ENCODE data around the gene C13orf46. TPM values are rescaled to one million over a fixed set of nuclear protein-coding genes. Genes with fewer than 3 reads are reported as not detected.
"Not testable (repeated sequence)": the region's sequence is repeated elsewhere in the genome, so short reads cannot be mapped to it uniquely, and the experiment has no call there.

The C13orf46 gene
- total and polyA plus RNA-seq, 4 donors = 1.1 to 11.3 (median 6.4) TPM

DNA sequence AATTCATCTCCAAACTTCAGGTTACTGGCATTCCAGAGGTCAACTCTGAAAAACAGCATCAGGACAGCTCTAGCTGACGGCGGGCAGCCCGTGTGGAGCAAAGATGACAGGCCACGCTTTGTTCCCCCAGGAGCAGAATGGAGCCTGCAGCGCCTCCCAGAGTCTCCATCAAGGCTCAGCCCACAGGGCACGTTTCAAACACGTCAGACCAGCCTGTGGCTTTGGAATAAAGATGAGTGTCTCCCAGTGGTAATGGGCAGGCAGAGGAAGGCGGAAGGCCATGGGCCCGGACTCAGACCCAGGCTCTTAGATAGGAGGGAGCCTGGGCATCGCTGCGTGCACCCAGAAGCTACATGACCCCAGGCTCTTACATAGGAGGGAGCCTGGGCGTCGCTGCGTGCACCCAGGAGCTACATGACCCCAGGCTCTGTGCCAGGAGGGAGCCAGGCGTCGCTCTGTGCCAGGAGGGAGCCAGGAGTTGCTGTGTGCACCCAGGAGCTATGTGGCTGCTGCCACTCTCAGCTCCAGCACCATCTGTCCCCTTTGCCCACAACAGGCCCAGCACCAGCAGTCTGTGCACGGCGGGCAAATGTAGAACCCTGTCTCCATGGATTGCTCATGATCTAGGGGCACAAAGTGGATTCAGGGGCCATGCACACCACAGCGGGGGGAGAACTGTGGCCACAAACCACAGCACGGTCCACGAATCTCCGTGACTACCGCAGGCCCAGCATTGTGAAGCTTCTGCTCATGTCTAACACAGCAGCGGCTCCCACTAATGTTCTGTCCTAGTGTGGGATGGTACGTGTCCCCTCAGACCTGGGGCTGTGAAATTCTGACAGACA lies 47.8 kb upstream of the C13orf46 start:
- Histone ChIP-seq H3K27me3 (ENCODE audit: control insufficient read depth in 3 of 3, insufficient read depth in 3 of 3, low read length in 2 of 3) (no peaks in the 10 kb centered on the region), H3K27ac (ENCODE audit: low read depth in 1 of 2, low read length in 1 of 2) (no peak overlapping the region), H3K36me3 (ENCODE audit: control insufficient read depth in 4 of 4, insufficient read depth in 4 of 4, low read length in 4 of 4) (peaks cover 0 to 52% (median 6%) of the 10 kb centered on the region in 4 donors), H3K4me3 (no peak overlapping the region), H3K4me1 (ENCODE audit: control insufficient read depth in 5 of 5, insufficient read depth in 5 of 5, low read length in 5 of 5) (peaks cover 0 to 16% (median 3%) of the 10 kb centered on the region in 5 donors), H3K9ac (ENCODE audit: insufficient read depth in 1 of 2, low read length in 2 of 2) (no peak overlapping the region), H3K9me3 (ENCODE audit: control insufficient read depth in 4 of 4, insufficient read depth in 3 of 4, low read length in 3 of 4) (no peaks in the 10 kb centered on the region)
- TF ChIP-seq, protein P1, sequence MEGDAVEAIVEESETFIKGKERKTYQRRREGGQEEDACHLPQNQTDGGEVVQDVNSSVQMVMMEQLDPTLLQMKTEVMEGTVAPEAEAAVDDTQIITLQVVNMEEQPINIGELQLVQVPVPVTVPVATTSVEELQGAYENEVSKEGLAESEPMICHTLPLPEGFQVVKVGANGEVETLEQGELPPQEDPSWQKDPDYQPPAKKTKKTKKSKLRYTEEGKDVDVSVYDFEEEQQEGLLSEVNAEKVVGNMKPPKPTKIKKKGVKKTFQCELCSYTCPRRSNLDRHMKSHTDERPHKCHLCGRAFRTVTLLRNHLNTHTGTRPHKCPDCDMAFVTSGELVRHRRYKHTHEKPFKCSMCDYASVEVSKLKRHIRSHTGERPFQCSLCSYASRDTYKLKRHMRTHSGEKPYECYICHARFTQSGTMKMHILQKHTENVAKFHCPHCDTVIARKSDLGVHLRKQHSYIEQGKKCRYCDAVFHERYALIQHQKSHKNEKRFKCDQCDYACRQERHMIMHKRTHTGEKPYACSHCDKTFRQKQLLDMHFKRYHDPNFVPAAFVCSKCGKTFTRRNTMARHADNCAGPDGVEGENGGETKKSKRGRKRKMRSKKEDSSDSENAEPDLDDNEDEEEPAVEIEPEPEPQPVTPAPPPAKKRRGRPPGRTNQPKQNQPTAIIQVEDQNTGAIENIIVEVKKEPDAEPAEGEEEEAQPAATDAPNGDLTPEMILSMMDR (IDR thresholded peaks at IDR 0.05; ENCODE audit: control extremely low read depth, extremely low read depth) = no peak
- ATAC-seq (ENCODE audit: insufficient read depth, low FRiP score) (no peak), DNase-seq (no peak)
- WGBS, 2 donors = 86 to 89% methylated on average over 24 to 25 of the region's 25 CpGs

- H3K27me3 ChIP-seq (ENCODE audit: control insufficient read depth in 3 of 3, insufficient read depth in 3 of 3, low read length in 2 of 3) = no peaks in the 10 kb centered on the region
- no peak overlapping the region for H3K27ac ChIP-seq (ENCODE audit: low read depth in 1 of 2, low read length in 1 of 2)
- DNase-seq = no peak
- H3K36me3 ChIP-seq (ENCODE audit: control insufficient read depth in 4 of 4, insufficient read depth in 4 of 4, low read length in 4 of 4) = peaks cover 0 to 57% (median 6%) of the 10 kb centered on the region in 4 donors
- no peaks in the 10 kb centered on the region for H3K9me3 ChIP-seq (ENCODE audit: control insufficient read depth in 4 of 4, insufficient read depth in 3 of 4, low read length in 3 of 4)
- H3K4me1 ChIP-seq (ENCODE audit: control insufficient read depth in 5 of 5, insufficient read depth in 5 of 5, low read length in 5 of 5) = peaks cover 0 to 8% (median 2%) of the 10 kb centered on the region in 5 donors
- TF ChIP-seq, protein P1 (IDR thresholded peaks at IDR 0.05; ENCODE audit: control extremely low read depth, extremely low read depth) = no peak
- H3K4me3 ChIP-seq = no peak overlapping the region
- H3K9ac ChIP-seq (ENCODE audit: insufficient read depth in 1 of 2, low read length in 2 of 2) = no peak overlapping the region
- 93 to 94% methylated on average over 32 of the region's 32 CpGs for WGBS, 2 donors
- no peak for ATAC-seq (ENCODE audit: insufficient read depth, low FRiP score)
Observed at GRCh38 chr13:114020750-114021463, 47.0 kb upstream of the C13orf46 start.

DNA sequence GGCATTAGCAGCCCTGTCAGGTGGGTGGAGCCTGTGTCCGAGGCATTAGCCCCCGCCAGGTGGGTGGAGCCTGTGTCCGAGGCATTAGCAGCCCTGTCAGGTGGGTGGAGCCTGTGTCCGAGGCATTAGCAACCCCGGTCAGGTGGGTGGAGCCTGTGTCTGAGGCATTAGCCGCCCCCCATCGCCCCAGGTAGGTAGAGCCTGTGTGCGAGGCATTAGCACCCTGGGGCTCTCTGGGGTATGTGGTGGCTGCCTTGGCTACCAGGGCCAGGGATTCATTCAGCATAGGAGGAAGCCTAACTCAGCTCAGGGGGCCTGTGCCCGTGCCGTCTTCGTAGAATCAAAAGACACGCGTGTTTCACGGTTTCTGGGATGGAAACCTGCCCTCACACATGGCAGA lies 46.3 kb upstream of the C13orf46 start:
- H3K9ac ChIP-seq (ENCODE audit: insufficient read depth in 1 of 2, low read length in 2 of 2); H3K27me3 ChIP-seq (ENCODE audit: control insufficient read depth in 3 of 3, insufficient read depth in 3 of 3, low read length in 2 of 3); H3K9me3 ChIP-seq (ENCODE audit: control insufficient read depth in 4 of 4, insufficient read depth in 3 of 4, low read length in 3 of 4); H3K4me1 ChIP-seq (ENCODE audit: control insufficient read depth in 5 of 5, insufficient read depth in 5 of 5, low read length in 5 of 5); H3K4me3 ChIP-seq; H3K27ac ChIP-seq (ENCODE audit: low read depth in 1 of 2, low read length in 1 of 2); ATAC-seq (ENCODE audit: insufficient read depth, low FRiP score); DNase-seq: not testable (repeated sequence)
- H3K36me3 ChIP-seq (ENCODE audit: control insufficient read depth in 4 of 4, insufficient read depth in 4 of 4, low read length in 4 of 4) = peaks cover 0 to 61% (median 6%) of the 10 kb centered on the region in 4 donors
- WGBS, 2 donors = 92 to 93% methylated on average over 12 of the region's 14 CpGs

- Histone ChIP-seq H3K4me1 (ENCODE audit: control insufficient read depth in 5 of 5, insufficient read depth in 5 of 5, low read length in 5 of 5) (peaks cover 0 to 2% (median 0%) of the 10 kb centered on the region in 5 donors), H3K36me3 (ENCODE audit: control insufficient read depth in 4 of 4, insufficient read depth in 4 of 4, low read length in 4 of 4) (peaks cover 0 to 61% (median 6%) of the 10 kb centered on the region in 4 donors), H3K9ac (ENCODE audit: insufficient read depth in 1 of 2, low read length in 2 of 2) (no peak overlapping the region), H3K9me3 (ENCODE audit: control insufficient read depth in 4 of 4, insufficient read depth in 3 of 4, low read length in 3 of 4) (no peaks in the 10 kb centered on the region), H3K4me3 (no peak overlapping the region), H3K27me3 (ENCODE audit: control insufficient read depth in 3 of 3, insufficient read depth in 3 of 3, low read length in 2 of 3) (no peaks in the 10 kb centered on the region), H3K27ac (ENCODE audit: low read depth in 1 of 2, low read length in 1 of 2) (no peak overlapping the region)
- DNase-seq (no peak), ATAC-seq (ENCODE audit: insufficient read depth, low FRiP score) (no peak)
- TF ChIP-seq, protein P1 (IDR thresholded peaks at IDR 0.05; ENCODE audit: control extremely low read depth, extremely low read depth) = no peak
- WGBS, 2 donors = 89 to 92% methylated on average over 13 of the region's 13 CpGs
Observed at GRCh38 chr13:114019367-114019766, 45.5 kb upstream of the C13orf46 start.

Data from lung (tissue), 12 donors.